ENCODE data around the gene ZNF521. TPM values are rescaled to one million over a fixed set of nuclear protein-coding genes. Genes with fewer than 3 reads are reported as not detected.

ZNF521 gene
- total RNA-seq, 4 donors from 2014 or later, result 4.7 to 15.4 (median 7.7) TPM

DNA sequence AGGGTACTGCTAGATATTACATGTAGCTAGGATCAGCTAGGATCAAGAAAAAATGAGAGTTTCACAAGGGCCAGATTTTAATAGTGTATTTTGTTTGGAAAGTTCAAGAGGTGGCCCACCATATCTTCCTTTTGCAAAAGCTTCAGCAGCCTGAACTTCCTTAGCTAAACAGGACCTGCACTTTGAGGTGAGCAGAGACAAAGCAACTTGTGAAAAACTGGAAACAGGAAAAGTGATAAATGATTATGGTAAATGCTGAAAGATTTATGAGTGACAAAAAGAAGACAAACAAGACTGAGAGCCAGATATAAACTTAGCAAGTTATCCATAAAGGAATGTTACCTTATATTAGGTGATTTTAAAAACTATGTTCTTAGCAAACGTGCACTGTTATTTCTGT lies 123.6 kb downstream of the ZNF521 start:
- DNase-seq (ENCODE audit: low spot score in 2 of 2), result no peak
- H3K4me3 ChIP-seq (ENCODE audit: low read depth, poor library complexity, severe bottlenecking), result no peak overlapping the region
- TF ChIP-seq, protein P1, sequence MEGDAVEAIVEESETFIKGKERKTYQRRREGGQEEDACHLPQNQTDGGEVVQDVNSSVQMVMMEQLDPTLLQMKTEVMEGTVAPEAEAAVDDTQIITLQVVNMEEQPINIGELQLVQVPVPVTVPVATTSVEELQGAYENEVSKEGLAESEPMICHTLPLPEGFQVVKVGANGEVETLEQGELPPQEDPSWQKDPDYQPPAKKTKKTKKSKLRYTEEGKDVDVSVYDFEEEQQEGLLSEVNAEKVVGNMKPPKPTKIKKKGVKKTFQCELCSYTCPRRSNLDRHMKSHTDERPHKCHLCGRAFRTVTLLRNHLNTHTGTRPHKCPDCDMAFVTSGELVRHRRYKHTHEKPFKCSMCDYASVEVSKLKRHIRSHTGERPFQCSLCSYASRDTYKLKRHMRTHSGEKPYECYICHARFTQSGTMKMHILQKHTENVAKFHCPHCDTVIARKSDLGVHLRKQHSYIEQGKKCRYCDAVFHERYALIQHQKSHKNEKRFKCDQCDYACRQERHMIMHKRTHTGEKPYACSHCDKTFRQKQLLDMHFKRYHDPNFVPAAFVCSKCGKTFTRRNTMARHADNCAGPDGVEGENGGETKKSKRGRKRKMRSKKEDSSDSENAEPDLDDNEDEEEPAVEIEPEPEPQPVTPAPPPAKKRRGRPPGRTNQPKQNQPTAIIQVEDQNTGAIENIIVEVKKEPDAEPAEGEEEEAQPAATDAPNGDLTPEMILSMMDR (IDR thresholded peaks at IDR 0.05), result no peak
- no peak for TF ChIP-seq POLR2A (IDR thresholded peaks at IDR 0.05)
- intact Hi-C loops (cut with DNase I; ENCODE audit: low total_unique reads), result no loop called here
- 57 to 59% methylated on average over 1 of the region's 1 CpG for WGBS, 2 donors

DNA sequence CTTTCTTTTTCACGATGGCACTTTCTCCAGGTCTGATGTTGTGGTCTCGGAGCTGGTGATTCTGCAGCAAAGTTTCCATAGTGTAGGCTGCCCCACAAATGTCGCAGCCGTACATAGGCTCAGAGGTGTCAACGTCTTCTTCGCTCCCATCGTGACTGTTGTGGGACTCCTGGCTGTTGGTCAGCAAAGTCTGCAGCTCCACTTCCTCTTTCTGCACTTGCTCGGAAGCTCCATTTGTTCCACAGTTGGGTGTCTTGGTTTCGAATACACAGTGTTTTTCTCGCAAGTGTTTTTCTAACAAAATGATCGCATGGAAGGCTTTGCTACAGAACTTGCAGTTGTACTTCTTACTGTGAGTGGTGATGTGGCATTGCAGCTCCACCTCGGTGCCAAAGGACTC lies 126.8 kb downstream of the ZNF521 start:
- no peak for TF ChIP-seq POLR2A (IDR thresholded peaks at IDR 0.05)
- TF ChIP-seq, protein P1 (IDR thresholded peaks at IDR 0.05), result no peak
- no peak overlapping the region for H3K4me3 ChIP-seq (ENCODE audit: low read depth, poor library complexity, severe bottlenecking)
- 88 to 90% methylated on average over 12 of the region's 12 CpGs for WGBS, 2 donors
- intact Hi-C loops (cut with DNase I; ENCODE audit: low total_unique reads), result no loop called here
- DNase-seq (ENCODE audit: low spot score in 2 of 2), result no peak

GRCh38 chr18:25223899-25224886 lies 127.8 kb downstream of the ZNF521 start:
- no peak overlapping the region for H3K4me3 ChIP-seq (ENCODE audit: low read depth, poor library complexity, severe bottlenecking)
- 83 to 87% methylated on average over 23 of the region's 23 CpGs for WGBS, 2 donors
- TF ChIP-seq POLR2A (IDR thresholded peaks at IDR 0.05), result no peak
- TF ChIP-seq, protein P1 (IDR thresholded peaks at IDR 0.05), result no peak
- intact Hi-C loops (cut with DNase I; ENCODE audit: low total_unique reads), result no loop called here
- no peak for DNase-seq (ENCODE audit: low spot score in 2 of 2)

DNA sequence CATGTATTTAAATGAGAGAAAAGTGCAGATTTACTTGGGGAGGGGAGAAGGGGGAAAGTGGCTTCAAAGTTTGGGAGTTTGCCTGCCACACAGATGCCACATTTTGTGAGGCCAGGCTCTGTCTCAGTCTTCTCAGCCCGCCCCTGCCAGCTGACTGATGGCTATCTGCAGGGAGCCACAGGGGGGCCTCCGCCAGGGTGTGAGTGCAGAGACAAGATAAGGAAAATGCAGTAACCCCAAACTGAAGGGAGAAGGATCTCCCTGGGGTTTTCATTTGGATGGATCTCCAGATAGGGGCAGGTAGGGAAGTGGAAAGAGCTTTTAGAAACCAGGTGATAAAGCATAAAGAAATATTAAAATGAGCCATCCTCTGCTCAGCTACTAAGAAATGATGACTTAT lies 128.8 kb downstream of the ZNF521 start:
- no peak for DNase-seq (ENCODE audit: low spot score in 2 of 2)
- intact Hi-C loops (cut with DNase I; ENCODE audit: low total_unique reads), result no loop called here
- H3K4me3 ChIP-seq (ENCODE audit: low read depth, poor library complexity, severe bottlenecking), result no peak overlapping the region
- TF ChIP-seq POLR2A (IDR thresholded peaks at IDR 0.05), result no peak
- TF ChIP-seq, protein P1 (IDR thresholded peaks at IDR 0.05), result no peak
- WGBS, 2 donors, result 76 to 81% methylated on average over 2 of the region's 2 CpGs

DNA sequence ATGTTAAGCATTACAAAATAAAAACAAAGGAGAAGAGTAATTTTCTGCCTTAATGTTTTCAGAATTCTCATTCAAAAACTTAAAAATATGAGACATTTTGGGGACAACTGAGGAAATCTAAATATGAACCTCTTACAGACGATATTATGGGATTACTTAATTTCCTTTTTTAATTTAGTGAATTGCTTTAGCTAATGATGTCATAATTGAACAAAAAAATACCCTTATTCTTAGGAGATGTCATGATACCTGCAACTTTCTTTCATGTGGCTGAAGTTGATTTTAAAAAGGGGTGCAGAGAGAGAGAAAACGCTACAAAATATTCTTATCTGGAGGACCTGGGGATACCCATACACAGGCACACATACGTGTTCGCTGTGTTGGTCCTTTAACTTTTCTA lies 129.3 kb downstream of the ZNF521 start:
- no peak for TF ChIP-seq POLR2A (IDR thresholded peaks at IDR 0.05)
- TF ChIP-seq, protein P1 (IDR thresholded peaks at IDR 0.05), result no peak
- intact Hi-C loops (cut with DNase I; ENCODE audit: low total_unique reads), result no loop called here
- no peak overlapping the region for H3K4me3 ChIP-seq (ENCODE audit: low read depth, poor library complexity, severe bottlenecking)
- 85 to 91% methylated on average over 4 of the region's 4 CpGs for WGBS, 2 donors
- no peak for DNase-seq (ENCODE audit: low spot score in 2 of 2)
